Loucy (cell line): ENCODE results near the gene CAMTA1.

ENCODE experiments used
- H2AFZ ChIP-seq: fragments of 200-600 bp; sonication (generic); 2 replicates; pipeline ENCODE4 v1.6.0; 2016; ENCODE audit warnings: antibody characterized with exemption, mild to moderate bottlenecking, low read length, moderate library complexity
- H3F3A ChIP-seq: fragments of 200-600 bp; 2 replicates; pipeline ENCODE4 v1.6.0; 2016; ENCODE audit warnings: antibody characterized with exemption, low read depth, mild to moderate bottlenecking
- H3K27me3 ChIP-seq: fragments of 200-600 bp; sonication (generic); 2 replicates; pipeline ENCODE4 v1.6.1; 2014; ENCODE audit warnings: low read length, mild to moderate bottlenecking; ENCODE audit not compliant: insufficient read depth, poor library complexity, severe bottlenecking
- H3K36me3 ChIP-seq: fragments of 200-600 bp; sonication (generic); 2 replicates; pipeline ENCODE4 v1.6.1; 2016; ENCODE audit warnings: low read length; ENCODE audit not compliant: insufficient read depth
- H3K4me1 ChIP-seq: fragments of 200-600 bp; sonication (generic); 2 replicates; pipeline ENCODE4 v1.5.1; 2014; ENCODE audit warnings: low read length, mild to moderate bottlenecking; ENCODE audit not compliant: insufficient read depth, poor library complexity, severe bottlenecking
- H3K4me2 ChIP-seq: fragments of 200-600 bp; sonication (generic); 2 replicates; pipeline ENCODE4 v1.6.0; 2014; ENCODE audit warnings: antibody characterized with exemption, low read length, low read depth, mild to moderate bottlenecking; ENCODE audit not compliant: poor library complexity, severe bottlenecking
- H3K4me3 ChIP-seq: fragments of 200-600 bp; sonication (generic); 2 replicates; pipeline ENCODE4 v1.5.1; 2014; ENCODE audit warnings: low read length, mild to moderate bottlenecking, mixed read lengths; ENCODE audit not compliant: poor library complexity, severe bottlenecking
- H3K79me2 ChIP-seq: fragments of 200-600 bp; sonication (generic); 2 replicates; pipeline ENCODE4 v1.6.1; 2014; ENCODE audit warnings: low read length; ENCODE audit not compliant: insufficient read depth
- H3K9ac ChIP-seq: fragments of 200-600 bp; sonication (generic); 2 replicates; pipeline ENCODE4 v1.6.0; 2014; ENCODE audit warnings: mild to moderate bottlenecking, low read depth, low read length, moderate library complexity; ENCODE audit not compliant: poor library complexity, severe bottlenecking
- H3K9me2 ChIP-seq: fragments of 200-600 bp; sonication (generic); replicated peaks from 2 replicates; pipeline ENCODE4 v1.6.1; 2016; ENCODE audit warnings: low read depth, low read length, mixed read lengths
- H3K9me3 ChIP-seq: fragments of 200-600 bp; sonication (generic); 2 replicates; pipeline ENCODE4 v1.6.1; 2014; ENCODE audit warnings: mild to moderate bottlenecking, antibody characterized with exemption, low read length, low read depth; ENCODE audit not compliant: insufficient read depth
- H4K20me1 ChIP-seq: fragments of 200-600 bp; sonication (generic); 2 replicates; pipeline ENCODE4 v1.6.0; 2014; ENCODE audit warnings: antibody characterized with exemption, low read length, mild to moderate bottlenecking; ENCODE audit not compliant: insufficient read depth, poor library complexity, severe bottlenecking
- EZH2phosphoT487 ChIP-seq: fragments of 200-600 bp; IDR thresholded peaks from 2 replicates; pipeline ENCODE4 v1.6.1; 2018; ENCODE audit warnings: antibody characterized with exemption, mild to moderate bottlenecking, moderate library complexity, borderline replicate concordance
- TF ChIP-seq, protein P1 (sequence below): fragments of 200-600 bp; sonication (generic); conservative IDR thresholded peaks from 2 replicates; pipeline ENCODE4 v1.5.1; 2014; ENCODE audit warnings: mild to moderate bottlenecking, antibody characterized with exemption, low read length

The CAMTA1 gene

GRCh38 chr1:7698641-7699040 lies 913.4 kb downstream of the CAMTA1 start:
- H3F3A ChIP-seq, result no peaks in the 10 kb centered on the region
- H3K4me2 ChIP-seq, result no peak overlapping the region
- no peaks in the 10 kb centered on the region for H3K4me1 ChIP-seq
- H3K4me3 ChIP-seq, result no peak overlapping the region
- H3K79me2 ChIP-seq, result no peaks in the 10 kb centered on the region
- H3K36me3 ChIP-seq, result no peaks in the 10 kb centered on the region
- no peaks in the 10 kb centered on the region for H3K27me3 ChIP-seq
- H2AFZ ChIP-seq, result no peak overlapping the region
- H3K9ac ChIP-seq, result no peak overlapping the region
- no peaks in the 10 kb centered on the region for H4K20me1 ChIP-seq
- TF ChIP-seq EZH2phosphoT487, result no peak
- TF ChIP-seq, protein P1, sequence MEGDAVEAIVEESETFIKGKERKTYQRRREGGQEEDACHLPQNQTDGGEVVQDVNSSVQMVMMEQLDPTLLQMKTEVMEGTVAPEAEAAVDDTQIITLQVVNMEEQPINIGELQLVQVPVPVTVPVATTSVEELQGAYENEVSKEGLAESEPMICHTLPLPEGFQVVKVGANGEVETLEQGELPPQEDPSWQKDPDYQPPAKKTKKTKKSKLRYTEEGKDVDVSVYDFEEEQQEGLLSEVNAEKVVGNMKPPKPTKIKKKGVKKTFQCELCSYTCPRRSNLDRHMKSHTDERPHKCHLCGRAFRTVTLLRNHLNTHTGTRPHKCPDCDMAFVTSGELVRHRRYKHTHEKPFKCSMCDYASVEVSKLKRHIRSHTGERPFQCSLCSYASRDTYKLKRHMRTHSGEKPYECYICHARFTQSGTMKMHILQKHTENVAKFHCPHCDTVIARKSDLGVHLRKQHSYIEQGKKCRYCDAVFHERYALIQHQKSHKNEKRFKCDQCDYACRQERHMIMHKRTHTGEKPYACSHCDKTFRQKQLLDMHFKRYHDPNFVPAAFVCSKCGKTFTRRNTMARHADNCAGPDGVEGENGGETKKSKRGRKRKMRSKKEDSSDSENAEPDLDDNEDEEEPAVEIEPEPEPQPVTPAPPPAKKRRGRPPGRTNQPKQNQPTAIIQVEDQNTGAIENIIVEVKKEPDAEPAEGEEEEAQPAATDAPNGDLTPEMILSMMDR, result no peak
- no peaks in the 10 kb centered on the region for H3K9me2 ChIP-seq
- H3K9me3 ChIP-seq, result no peaks in the 10 kb centered on the region

- Histone ChIP-seq H3K4me2 (no peak overlapping the region), H3K9me3 (no peaks in the 10 kb centered on the region), H3K27me3 (no peaks in the 10 kb centered on the region), H3K79me2 (no peaks in the 10 kb centered on the region), H3K4me1 (no peaks in the 10 kb centered on the region), H3K9me2 (no peaks in the 10 kb centered on the region), H3K9ac (no peak overlapping the region), H3K36me3 (no peaks in the 10 kb centered on the region), H3F3A (no peaks in the 10 kb centered on the region), H4K20me1 (no peaks in the 10 kb centered on the region), H2AFZ (no peak overlapping the region), H3K4me3 (no peak overlapping the region)
- TF ChIP-seq, protein P1, result no peak
- no peak for TF ChIP-seq EZH2phosphoT487
These were observed 917.1 kb downstream of the CAMTA1 start for GRCh38 chr1:7702365-7702764.

- TF ChIP-seq, protein P1, result no peak
- no peak for TF ChIP-seq EZH2phosphoT487
- Histone ChIP-seq H2AFZ (no peak overlapping the region), H3K27me3 (no peaks in the 10 kb centered on the region), H3K4me3 (no peak overlapping the region), H3F3A (no peaks in the 10 kb centered on the region), H4K20me1 (no peaks in the 10 kb centered on the region), H3K36me3 (no peaks in the 10 kb centered on the region), H3K9me3 (no peaks in the 10 kb centered on the region), H3K9me2 (no peaks in the 10 kb centered on the region), H3K9ac (no peak overlapping the region), H3K4me2 (no peak overlapping the region), H3K4me1 (no peaks in the 10 kb centered on the region), H3K79me2 (no peaks in the 10 kb centered on the region)
These were observed 918.3 kb downstream of the CAMTA1 start for GRCh38 chr1:7703321-7704213.
